Fibroblast of upper back skin (primary cell): ENCODE data around the gene PRKCSH.

Experiments used
- DNase-seq: peaks from one replicate; pipeline ENCODE4 v3.0.0-alpha.2; 2013

The PRKCSH gene

GRCh38 chr19:11479090-11479897 is 43.9 kb downstream of the PRKCSH start:
- DNase-seq, result no peak

GRCh38 chr19:11479898-11480714 is 44.7 kb downstream of the PRKCSH start:
- no peak for DNase-seq

- DNase-seq, result no peak
Measured at GRCh38 chr19:11480715-11481533, 45.5 kb downstream of the PRKCSH start, which contains the start of gene ELAVL3. TSS of gene ELAVL3 (minus strand) at chr19:11481046. CDS start at chr19:11480608, 438 bp downstream.

- DNase-seq, result peak; percentile 83
Measured at GRCh38 chr19:11481534-11482383, 46.3 kb downstream of the PRKCSH start.

GRCh38 chr19:11482384-11483050 is 47.1 kb downstream of the PRKCSH start:
- DNase-seq, result peak; percentile 72

GRCh38 chr19:11483366-11484111 is 48.1 kb downstream of the PRKCSH start:
- no peak for DNase-seq

GRCh38 chr19:11485245-11485837 is 49.9 kb downstream of the PRKCSH start:
- no peak for DNase-seq

- no peak for DNase-seq
Measured at GRCh38 chr19:11486661-11487503, 51.4 kb downstream of the PRKCSH start.

- no peak for DNase-seq
Measured at GRCh38 chr19:11489378-11489777, 53.9 kb downstream of the PRKCSH start.

- no peak for DNase-seq
Measured at GRCh38 chr19:11494634-11495285, 59.3 kb downstream of the PRKCSH start.

- no peak for DNase-seq
Measured at GRCh38 chr19:11495481-11495880, 60.0 kb downstream of the PRKCSH start.

- DNase-seq, result no peak
Measured at GRCh38 chr19:11495885-11496284, 60.5 kb downstream of the PRKCSH start.

GRCh38 chr19:11496391-11497163 is 61.1 kb downstream of the PRKCSH start:
- peak; percentile 83 for DNase-seq

- DNase-seq, result no peak
Measured at GRCh38 chr19:11499220-11499726, 63.8 kb downstream of the PRKCSH start.

- no peak for DNase-seq
Measured at GRCh38 chr19:11499890-11500420, 64.5 kb downstream of the PRKCSH start.
